ENCODE data around the gene TTC39A.

Gene TTC39A

DNA sequence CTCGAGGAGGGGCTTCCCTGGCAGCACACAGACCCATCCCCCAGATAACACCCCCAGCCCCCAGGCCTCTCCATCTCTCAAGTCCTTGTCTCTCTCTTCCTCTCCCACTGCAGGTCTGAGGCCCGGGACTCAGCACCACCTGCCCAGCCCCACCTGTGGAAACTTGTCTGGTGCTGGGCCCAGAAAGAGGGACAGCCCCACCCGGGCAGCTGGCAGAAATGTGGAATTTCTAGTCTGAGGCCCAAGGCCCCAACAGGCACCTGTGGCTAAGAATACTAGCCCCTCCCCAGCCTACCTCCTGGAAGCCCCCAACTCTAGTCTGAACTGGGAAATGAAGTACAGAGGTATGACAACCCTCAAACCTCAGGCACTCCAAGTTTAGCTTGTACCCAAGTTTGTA, 15.4 kb downstream of the TTC39A start:
- no peak for DNase-seq (ENCODE audit: low read depth)

DNA sequence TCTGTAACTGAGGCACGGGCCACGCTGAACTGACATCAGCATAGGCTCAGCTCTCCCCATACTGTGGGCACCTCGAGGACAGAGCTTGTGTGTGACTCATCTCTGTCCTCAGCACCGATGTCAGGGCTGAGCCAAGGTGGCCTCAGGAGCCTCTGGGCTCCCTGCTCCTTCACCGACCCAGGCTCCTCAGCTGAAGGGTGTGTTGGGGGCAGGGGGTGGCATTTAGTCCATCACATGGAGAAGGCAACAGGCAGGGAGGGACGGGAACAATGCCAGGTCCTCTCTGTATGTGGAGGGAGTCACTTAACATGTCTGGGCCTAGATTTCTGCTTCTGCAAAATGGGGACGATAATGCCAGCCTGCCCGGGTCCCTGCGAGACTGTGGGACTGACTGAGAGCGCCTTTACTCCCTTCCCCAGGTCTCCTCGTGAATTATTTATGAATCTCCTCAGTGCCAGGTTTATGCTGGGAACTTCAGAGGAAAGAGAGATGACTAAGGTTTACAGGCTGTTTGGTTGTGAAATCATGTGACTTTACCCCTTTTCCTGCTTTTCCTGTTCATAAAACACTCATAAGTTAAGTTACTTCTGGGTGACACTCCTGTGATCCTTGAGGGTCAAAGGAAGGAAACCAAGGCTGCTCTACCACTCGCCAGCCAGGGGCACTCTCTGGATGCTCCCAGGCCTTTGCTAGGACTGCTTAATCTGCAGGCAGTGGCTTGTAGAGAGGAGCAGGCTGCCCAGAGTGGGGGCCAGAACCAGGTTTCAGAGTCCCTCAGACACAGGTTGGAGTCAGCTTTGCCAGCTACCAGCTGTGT, 16.2 kb downstream of the TTC39A start:
- no peak for DNase-seq (ENCODE audit: low read depth)

DNA sequence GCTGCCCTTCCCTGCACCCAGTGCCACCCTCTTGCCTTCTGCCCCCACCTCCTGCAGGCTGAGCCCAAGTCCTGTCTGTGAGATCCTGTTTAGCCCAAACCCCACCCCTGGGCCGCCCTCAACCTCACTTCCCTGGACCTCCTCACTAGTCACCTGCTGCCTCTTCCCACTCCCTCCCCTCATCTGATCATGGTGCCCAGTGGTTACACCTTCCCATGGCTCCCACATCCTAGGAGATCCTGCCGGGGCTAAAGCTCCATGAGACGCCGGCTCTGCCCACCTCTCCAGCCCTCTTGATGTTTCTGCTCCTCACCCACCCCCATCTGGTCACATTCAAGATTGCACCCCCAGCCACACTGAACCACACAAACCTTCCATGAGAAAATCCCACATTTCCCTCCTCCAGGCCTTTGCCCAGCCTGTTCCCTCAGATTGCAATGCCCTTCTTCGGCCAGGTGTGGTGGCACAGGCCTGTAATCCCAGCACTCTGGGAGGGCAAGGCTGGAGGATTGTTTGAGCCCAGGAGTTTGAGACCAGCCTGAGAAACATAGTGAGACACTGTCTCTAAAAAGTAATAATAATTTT, 17.0 kb downstream of the TTC39A start:
- no peak for DNase-seq (ENCODE audit: low read depth)

DNA sequence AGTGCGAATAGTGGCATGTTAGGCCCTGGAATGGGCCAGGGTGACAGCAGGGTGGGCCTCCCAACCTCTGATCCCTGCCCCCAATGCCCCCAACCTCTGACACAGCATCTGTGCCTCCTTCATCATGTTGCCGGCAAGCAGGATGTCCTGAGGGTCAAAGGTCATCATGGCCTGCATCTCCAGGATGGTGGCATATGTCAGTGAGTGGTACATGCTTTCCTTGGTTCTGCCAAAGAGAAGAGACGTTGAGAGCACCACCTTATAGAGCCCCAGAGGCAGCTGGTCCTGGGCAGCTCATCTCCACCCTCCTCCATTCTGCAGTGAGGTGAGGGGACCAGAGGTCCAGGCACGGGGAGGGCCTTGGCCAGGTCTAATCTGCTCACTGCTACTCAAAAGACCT, 17.6 kb downstream of the TTC39A start:
- no peak for DNase-seq (ENCODE audit: low read depth)

DNA sequence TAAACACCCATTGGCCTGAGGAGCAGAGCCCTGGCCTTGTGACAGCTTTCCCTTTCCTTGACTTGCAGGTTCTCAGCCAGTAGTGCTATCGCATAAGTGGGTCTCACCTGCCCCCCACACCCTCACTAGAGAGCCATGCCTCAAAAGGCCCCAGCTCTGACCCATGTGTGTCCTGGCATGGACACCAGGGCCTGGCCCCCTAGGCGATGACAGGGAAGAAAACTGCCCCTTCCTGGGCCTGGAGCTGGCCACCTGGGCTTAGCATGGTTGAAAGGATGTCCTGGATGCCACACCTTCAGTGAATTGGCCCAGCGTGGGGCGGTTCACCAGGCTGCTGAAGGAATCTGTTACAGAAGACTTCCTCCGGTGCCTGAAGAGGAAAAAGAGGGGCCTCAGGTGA, 18.5 kb downstream of the TTC39A start:
- no peak for DNase-seq (ENCODE audit: low read depth)

DNA sequence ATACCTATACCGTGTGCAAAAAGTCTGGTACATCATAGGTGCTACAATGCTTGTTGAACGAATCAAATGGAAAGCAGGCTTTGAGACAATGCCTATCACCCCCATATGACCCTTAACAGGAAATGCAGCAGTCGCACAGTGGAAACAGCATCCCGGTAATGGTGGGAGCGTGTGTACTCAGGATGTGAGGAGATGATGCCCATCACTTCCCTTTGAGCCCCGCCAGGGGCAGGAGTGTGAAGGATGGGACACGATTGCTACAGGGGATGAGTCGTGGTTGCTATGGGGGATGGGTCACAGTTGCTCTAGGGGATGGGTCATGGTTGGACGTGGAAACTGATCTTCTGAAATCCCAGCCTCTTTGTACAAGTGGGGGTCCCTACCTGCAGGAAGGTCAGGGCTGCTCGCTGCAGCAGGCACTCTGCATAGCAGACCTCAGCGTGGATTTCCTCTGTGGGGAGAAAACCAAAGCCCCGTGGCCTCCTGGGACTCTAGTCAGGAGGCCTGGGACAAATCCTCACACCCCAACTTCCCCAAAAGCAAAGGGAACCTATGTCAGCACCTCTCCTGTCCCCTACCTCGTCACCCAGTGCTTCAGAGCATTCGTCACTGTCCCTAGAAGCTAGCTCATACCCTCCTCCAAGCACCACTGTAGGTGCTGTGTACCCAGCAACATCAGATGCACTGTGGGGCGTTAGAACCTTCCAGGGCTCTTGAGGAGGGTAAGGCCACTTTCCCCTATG, 19.3 kb downstream of the TTC39A start:
- DNase-seq (ENCODE audit: low read depth) = no peak

DNA sequence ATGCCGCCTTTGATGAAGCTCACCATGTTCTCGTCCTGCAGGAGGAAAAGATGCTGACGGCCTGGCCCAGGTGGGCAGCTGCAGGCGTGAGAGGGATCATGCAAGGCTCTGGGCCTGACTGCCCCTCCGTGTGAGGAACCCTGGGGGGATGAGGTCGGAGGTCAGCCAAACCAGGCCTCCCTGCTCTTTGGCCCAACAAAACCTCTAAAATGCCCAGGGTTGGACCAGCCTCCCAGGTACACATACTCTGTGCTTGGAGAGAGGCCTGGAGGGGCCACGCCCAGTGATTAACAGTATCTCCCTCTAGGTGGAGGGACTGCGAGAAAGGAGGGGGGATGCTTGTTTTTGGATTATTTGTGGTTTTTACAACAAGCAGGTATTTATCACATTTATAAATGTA, 21.1 kb downstream of the TTC39A start:
- no peak for DNase-seq (ENCODE audit: low read depth)

DNA sequence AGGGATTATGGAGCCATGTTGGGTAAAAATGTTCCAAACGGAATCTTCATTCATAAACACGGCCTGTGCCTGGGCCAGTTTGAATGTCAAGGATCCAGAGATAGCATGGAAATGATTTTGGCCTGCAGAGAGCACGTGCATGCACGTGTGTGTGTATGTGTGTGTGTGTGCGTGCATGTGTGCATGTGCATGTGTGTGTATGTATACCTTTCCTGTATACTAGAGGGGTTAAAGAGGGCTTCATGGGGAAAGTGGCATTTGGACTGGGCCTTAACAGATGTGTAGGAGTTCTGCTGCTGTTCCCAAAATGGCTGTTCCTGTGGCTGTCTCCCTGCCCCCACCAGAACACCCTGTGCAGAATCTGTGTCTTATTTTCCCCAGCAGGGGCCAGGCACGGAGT, 21.7 kb downstream of the TTC39A start:
- no peak for DNase-seq (ENCODE audit: low read depth)

DNA sequence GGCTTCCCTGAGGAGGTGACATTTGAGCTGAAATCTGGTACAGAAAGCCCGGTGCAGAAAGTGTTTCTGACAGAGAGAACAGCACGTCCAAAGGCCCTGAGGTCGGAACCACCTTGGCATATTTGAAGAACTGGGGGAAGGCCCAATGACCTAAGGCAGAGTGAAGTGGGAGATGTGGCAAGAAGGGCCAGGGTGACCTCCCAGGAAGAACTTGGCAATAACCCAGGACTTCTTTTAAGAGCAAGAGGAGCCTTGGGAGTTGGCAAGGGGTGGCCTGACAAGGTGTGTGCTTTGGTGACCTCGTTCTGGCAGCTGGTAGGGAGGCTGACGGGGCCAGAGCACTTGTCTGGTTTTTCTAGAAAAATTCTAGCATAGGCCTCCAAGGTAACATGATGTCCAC, 23.4 kb downstream of the TTC39A start:
- DNase-seq (ENCODE audit: low read depth) = no peak

DNA sequence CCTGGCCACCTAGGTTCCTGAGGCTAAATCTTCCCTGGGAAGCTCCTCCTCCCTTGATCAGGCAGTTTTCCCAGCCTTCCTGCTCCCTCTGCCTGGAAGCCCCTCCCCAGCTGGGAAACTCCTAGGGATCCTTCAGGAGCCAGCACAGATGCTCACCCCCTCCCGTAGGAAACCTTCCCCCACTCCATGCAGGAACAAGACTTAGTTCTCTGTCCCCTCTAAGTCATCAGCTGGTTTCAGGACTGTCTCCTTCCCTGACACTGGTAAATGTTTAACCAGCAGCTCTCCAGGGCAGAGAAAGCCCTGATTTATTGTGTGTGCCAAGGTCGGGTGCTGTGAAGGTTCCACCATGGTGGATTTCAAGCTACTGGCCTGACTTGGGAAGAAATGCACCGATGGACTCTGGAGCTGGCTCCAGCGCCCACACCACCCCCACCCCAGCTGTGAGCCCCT, 25.0 kb downstream of the TTC39A start:
- DNase-seq (ENCODE audit: low read depth) = no peak

DNA sequence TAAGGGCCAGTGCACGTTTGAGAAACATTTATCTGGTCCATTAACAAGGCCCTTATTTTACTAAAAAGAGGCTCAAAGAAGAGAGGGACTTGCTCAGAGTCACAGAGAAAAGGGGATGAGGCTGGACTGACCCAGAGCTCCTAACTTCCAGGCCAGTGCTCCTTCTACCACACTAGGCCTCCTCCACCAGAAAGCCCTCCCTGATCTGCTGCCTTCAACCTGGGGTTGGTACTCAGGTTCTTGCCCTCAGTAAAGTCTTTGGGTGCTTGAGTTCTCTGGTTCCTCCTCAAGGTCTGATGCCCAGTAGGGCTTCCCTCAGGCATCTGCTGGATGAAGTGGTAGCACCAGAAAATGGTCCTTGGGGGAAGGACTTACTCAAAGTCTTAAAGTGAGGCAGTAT, 26.0 kb downstream of the TTC39A start:
- no peak for DNase-seq (ENCODE audit: low read depth)

DNA sequence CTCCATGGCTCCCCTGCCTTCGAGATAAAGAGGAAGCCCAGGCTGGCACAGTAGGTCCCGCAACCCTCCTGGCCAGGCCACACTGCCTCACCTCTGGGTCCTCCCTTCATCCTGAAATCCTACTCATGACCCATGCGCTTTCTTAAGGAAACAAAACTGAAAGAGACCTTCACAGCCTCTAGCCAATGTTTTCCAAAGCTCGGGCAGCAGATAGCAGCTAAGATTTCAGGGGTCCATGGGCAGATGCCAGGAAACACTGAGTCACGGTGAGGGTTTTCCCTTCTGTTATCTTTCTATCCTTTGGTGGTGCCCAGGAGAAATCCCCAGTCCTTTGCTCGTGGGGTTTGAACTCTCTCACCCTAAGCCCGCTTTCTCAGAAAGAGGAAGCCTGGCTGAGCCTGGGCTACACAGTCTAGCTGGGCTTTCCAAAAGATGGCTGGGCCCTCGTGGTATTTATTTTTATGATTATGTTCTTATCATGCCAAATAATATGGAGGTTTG, 26.6 kb downstream of the TTC39A start:
- no peak for DNase-seq (ENCODE audit: low read depth)

DNA sequence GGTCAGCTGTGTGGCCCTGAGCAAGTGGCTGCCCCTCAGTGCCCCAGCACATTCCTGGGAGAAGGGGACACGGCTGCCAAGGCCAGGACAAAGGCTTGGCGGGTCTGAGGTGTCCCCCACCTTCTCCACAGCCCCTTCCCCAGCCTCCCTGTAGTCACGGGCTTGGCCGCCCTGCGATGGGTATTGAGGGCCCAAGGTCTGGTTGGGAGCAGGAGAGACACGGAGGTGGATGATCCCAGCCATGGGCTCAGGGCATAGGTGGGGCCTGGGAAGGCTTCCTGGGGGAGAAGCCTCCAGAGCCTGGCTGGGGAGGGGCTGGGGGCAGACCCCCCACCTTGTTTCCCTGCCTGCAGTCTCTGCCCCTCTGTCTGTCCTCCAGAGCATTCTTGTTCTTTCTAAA, 27.0 kb downstream of the TTC39A start:
- DNase-seq (ENCODE audit: low read depth) = no peak

DNA sequence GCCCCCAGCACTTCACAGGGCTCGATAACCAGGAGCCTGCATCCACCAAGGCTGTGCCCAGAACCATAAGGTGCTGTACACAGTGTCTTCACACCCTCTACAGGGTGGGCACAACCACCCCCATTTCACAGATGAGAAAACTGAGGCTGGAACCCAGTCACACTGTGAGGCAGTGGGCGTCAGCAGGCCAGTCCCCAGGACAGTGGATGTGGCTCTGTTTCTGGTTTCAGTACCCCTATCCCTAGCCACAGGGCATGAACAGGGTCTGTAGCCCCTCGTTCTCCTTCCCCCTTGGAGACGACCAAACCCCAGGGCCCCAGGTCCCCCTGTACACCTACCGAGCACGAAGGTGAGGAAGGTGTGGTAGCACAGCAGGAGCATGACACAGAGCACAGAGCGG, 27.6 kb downstream of the TTC39A start:
- DNase-seq (ENCODE audit: low read depth) = no peak

DNA sequence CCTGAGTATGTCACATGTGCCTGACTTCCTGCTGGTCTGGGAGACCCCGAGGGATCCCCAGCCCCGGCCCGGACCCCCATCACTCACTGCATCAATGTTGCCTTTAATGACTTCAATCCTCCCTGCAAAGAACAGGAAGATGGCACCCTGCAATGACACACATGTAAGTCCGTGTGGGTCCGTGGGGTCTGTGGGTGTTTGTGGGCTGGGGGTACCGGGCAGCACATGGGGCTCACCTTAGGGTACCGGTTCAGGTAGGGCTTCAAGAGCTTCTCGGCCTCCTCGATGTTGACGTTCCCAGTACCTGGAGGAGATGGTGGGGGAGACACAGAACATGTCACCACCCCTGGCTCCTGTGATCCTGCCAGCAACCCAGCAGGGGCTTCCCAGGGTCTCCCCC, 28.1 kb downstream of the TTC39A start:
- no peak for DNase-seq (ENCODE audit: low read depth)

DNA sequence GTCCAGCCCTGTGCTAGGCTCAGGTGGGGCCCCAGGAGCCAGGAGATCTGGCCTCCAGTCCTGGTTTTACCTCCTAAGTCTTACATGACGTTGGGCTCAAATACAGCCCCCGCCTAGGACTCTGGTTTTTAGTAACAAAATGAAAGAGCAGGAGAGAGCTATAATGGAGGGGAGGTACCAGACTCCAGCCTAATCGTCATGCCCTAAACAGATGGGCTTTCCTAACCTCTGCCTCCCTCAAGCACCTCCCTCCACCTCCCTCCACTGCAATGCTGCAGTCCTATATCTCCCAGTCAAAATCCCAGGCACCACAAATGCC, 28.6 kb downstream of the TTC39A start:
- DNase-seq (ENCODE audit: low read depth) = no peak

DNA sequence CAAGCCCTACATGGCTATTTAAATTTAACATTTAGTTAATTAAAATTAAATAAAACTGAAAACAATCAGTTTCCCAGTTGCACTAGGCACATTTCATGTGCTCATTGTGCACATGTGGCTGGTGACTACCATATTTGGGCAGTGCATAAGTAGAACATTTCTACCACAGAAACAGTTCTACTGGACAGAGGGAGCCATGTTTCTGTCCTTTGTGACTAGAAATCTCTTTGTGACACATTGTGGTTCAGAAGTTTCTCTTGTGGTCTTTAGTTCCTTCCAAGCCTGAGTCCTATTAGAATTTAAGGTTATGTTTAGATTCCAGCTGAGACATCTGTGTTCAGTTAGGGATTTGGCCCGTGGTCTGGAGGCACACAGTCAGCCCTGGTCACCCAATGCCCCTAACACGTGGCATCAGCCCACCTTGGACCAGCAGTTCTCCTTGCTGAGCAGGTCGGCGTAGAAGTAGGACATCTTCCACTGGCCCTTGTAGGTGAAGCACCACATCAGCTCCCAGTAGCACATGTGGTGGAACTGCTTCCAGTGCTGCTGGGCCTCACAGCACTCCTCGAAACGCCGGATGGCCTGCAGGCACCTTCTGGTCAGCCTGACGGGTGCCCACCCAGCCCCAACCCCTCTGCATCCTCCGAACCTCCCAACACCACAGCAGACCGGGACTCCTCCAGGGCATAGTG, 29.1 kb downstream of the TTC39A start:
- no peak for DNase-seq (ENCODE audit: low read depth)

DNA sequence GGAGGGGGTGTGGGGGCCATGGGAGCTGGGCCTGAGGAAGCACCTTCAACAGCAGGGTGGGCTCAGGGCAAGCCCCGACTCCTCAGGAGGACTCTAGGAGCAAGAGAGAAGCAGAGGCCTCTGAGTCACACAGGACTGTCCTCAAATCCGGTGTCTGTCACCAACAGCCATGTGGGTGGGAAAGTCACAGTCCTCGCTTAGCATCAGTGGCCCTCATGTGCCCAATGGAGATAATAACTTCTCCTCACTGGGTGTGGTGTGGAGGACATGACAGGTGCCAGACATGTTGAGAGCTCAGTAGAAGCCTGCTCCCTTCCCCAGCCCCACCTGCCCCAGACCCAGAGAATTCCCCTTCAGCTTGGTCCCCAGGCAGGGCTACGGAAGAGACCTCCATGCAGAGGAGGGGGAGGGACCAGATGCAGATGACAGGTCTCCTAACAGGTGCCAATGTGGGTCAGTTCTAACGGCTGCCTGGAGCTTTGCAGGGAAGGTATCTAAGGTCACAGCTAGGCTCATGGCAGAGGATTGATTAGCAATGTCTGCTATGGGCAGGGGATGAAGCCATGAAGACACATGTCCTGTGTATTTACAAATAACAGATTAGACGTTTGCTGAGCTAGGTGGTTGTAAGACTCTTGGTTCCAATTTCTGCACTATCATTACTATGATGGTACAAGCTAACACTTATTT, 30.2 kb downstream of the TTC39A start:
- no peak for DNase-seq (ENCODE audit: low read depth)

DNA sequence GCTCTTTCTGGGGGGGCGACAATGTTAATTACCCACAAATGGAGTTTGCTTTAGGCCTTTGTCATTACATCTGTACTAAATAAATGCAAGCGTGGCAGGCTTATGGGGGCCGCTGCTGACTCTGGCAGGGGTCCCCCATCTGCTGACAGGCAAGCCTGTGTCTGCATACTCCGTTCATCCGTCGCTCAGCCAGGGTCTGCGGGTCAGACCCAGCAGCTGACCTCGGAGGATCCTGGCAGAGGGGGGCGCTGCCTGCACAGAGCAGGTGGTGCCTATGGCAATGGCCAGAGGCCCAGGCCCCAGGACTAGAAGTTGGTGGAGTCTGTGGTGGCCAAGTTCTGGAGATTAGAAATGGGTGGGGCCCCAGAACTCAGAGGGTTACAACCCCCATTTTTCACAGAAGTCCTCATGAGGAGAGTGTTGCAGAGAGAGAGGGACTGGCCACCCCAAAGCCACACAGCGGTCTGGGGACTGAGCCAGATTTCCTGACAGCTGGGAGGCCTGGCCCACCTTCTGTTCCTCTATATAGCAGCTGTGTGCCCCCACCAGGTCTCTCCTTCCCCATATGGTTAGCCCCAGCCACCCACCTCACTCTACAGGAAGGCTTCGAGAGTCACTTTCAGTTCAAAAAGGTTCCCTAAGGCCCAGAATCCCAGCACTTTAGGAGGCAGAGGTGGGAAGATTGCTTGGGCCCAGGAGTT, 31.0 kb downstream of the TTC39A start:
- no peak for DNase-seq (ENCODE audit: low read depth)

DNA sequence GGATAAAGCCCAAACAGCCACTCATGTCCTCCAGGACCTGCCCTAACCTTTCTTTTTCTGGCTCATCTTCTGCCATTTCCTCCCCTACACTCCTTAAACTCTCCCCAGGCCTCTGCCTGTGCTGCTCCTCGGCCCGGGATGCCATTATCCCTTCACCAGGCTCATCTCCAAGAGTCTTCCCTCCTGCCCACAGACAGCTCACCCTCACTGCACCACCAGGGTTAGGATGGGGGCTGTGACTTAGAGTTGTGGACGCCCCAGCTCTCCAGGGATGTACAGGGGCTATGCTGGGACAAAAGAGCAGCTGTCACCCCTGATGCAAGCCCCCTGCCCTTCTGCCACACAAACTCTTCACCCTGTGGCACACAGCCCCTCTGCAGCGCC, 32.0 kb downstream of the TTC39A start:
- DNase-seq (ENCODE audit: low read depth) = no peak
